HEK293T (cell line): ENCODE measurements around the gene CDC45.
"Not testable (repeated sequence)": the region's sequence is repeated elsewhere in the genome, so short reads cannot be mapped to it uniquely, and the experiment has no call there.

Source experiments
- CTCF ChIA-PET: fragments of 350-600 bp; formaldehyde crosslinking; extraction: SDS; loops from one replicate; lab custom pipeline; 2021; ENCODE audit warnings: antibody characterized with exemption, inconsistent platforms; lab: Yijun Ruan, JAX
- POLR2A ChIA-PET: fragments of 350-600 bp; formaldehyde crosslinking; extraction: SDS; loops from one replicate; lab custom pipeline; 2020; ENCODE audit warnings: antibody characterized with exemption, inconsistent platforms; lab: Yijun Ruan, JAX
- DNase-seq: peaks from one replicate; pipeline ENCODE4 v3.0.0; 2012; ENCODE audit warnings: mixed read lengths; ENCODE audit errors: extremely low spot score
- ARNT ChIP-seq: fragments of 450-650 bp; IDR thresholded peaks from 2 replicates; pipeline ENCODE4 v1.6.1; 2017; ENCODE audit warnings: mild to moderate bottlenecking
- BHLHE40 ChIP-seq: fragments of 450-650 bp; IDR thresholded peaks from 2 replicates; pipeline ENCODE4 v1.6.1; 2016; ENCODE audit warnings: mild to moderate bottlenecking, moderate library complexity, borderline replicate concordance
- CTBP1 ChIP-seq: fragments of 450-650 bp; IDR thresholded peaks from 2 replicates; pipeline ENCODE4 v1.6.1; 2016; ENCODE audit warnings: borderline replicate concordance
- ELF4 ChIP-seq: fragments of 450-650 bp; IDR thresholded peaks from 2 replicates; pipeline ENCODE4 v1.6.1; 2017; ENCODE audit warnings: antibody characterized with exemption
- FOXA1 ChIP-seq: fragments of 450-650 bp; IDR thresholded peaks from 2 replicates; pipeline ENCODE4 v1.6.1; 2016; ENCODE audit warnings: mild to moderate bottlenecking
- FOXK2 ChIP-seq: fragments of 450-650 bp; IDR thresholded peaks from 2 replicates; pipeline ENCODE4 v1.6.1; 2016; ENCODE audit warnings: mild to moderate bottlenecking
- FOXM1 ChIP-seq: fragments of 450-650 bp; IDR thresholded peaks from 2 replicates; pipeline ENCODE4 v1.6.1; 2017; ENCODE audit warnings: mild to moderate bottlenecking, borderline replicate concordance
- HDGF ChIP-seq: fragments of 450-650 bp; IDR thresholded peaks from 2 replicates; pipeline ENCODE4 v1.6.1; 2017; ENCODE audit warnings: antibody characterized with exemption, borderline replicate concordance
- L3MBTL2 ChIP-seq: fragments of 450-650 bp; conservative IDR thresholded peaks from 2 replicates; pipeline ENCODE4 v1.6.1; 2016; ENCODE audit warnings: mild to moderate bottlenecking
- LEF1 ChIP-seq: fragments of 450-650 bp; IDR thresholded peaks from 2 replicates; pipeline ENCODE4 v1.6.1; 2017; ENCODE audit warnings: mild to moderate bottlenecking, borderline replicate concordance
- NFRKB ChIP-seq: fragments of 450-650 bp; IDR thresholded peaks from 2 replicates; pipeline ENCODE4 v1.6.1; 2016; ENCODE audit warnings: mild to moderate bottlenecking, moderate library complexity
- PKNOX1 ChIP-seq: fragments of 450-650 bp; IDR thresholded peaks from 2 replicates; pipeline ENCODE4 v1.6.1; 2016
- SP1 ChIP-seq: fragments of 450-650 bp; IDR thresholded peaks from 2 replicates; pipeline ENCODE4 v1.6.1; 2017
- SUZ12 ChIP-seq: fragments of 450-650 bp; IDR thresholded peaks from 2 replicates; pipeline ENCODE4 v1.6.1; 2016; ENCODE audit warnings: mild to moderate bottlenecking
- TARDBP ChIP-seq: fragments of 450-650 bp; IDR thresholded peaks from 2 replicates; pipeline ENCODE4 v1.6.1; 2016
- ZNF384 ChIP-seq: fragments of 450-650 bp; IDR thresholded peaks from 2 replicates; pipeline ENCODE4 v1.6.1; 2016

CDC45 gene

GRCh38 chr22:19526076-19526701 is 46.5 kb downstream of the CDC45 start:
- CTCF ChIA-PET, result no interaction called here
- POLR2A ChIA-PET, result interaction anchor here (0.6 to 1.1 kb wide), 2 partner anchors 47 to 318 kb away, joined by 3 read pairs; partner anchors contain the start of gene CDC45
- TF ChIP-seq LEF1 (no peak), TARDBP (no peak), ZNF384 (no peak), BHLHE40 (no peak), SP1 (no peak), HDGF (no peak), ARNT (no peak), L3MBTL2 (no peak), PKNOX1 (no peak), FOXK2 (no peak), FOXM1 (no peak), NFRKB (no peak)
- peak; percentile 5 for DNase-seq

GRCh38 chr22:19526702-19527111 is 47.0 kb downstream of the CDC45 start:
- POLR2A ChIA-PET, result interaction anchor here (0.6 to 1.1 kb wide), 2 partner anchors 47 to 319 kb away, joined by 3 read pairs; partner anchors contain the start of gene CDC45
- DNase-seq, result peak; percentile 10
- CTCF ChIA-PET, result no interaction called here
- TF ChIP-seq BHLHE40 (no peak), FOXA1 (no peak), SUZ12 (no peak), NFRKB (no peak), ZNF384 (no peak), SP1 (no peak), FOXM1 (no peak), LEF1 (no peak), HDGF (no peak), L3MBTL2 (no peak), TARDBP (no peak), FOXK2 (no peak), ELF4 (no peak), ARNT (no peak), CTBP1 (no peak), PKNOX1 (no peak)

GRCh38 chr22:19527321-19527721 is 47.6 kb downstream of the CDC45 start:
- POLR2A ChIA-PET, result interaction anchor here (1.1 kb wide), 1 partner anchor 48 kb away, joined by 3 read pairs; the partner anchor contains the start of gene CDC45
- TF ChIP-seq SUZ12 (no peak), ZNF384 (no peak), LEF1 (no peak), FOXM1 (no peak), FOXA1 (no peak), CTBP1 (no peak), ARNT (no peak), TARDBP (no peak), BHLHE40 (no peak)
- no peak for DNase-seq
- CTCF ChIA-PET, result no interaction called here

GRCh38 chr22:19527861-19528417 is 48.2 kb downstream of the CDC45 start:
- DNase-seq, result peak; percentile 9
- TF ChIP-seq BHLHE40 (no peak), SUZ12 (no peak), PKNOX1 (no peak), FOXA1 (no peak), ZNF384 (no peak), ELF4 (no peak), L3MBTL2 (no peak), TARDBP (no peak), FOXM1 (no peak), HDGF (no peak)
- CTCF ChIA-PET, result no interaction called here
- POLR2A ChIA-PET, result no interaction called here

GRCh38 chr22:19529811-19530210 is 50.1 kb downstream of the CDC45 start:
- TF ChIP-seq ZNF384 (no peak), SP1 (no peak), ARNT (no peak), ELF4 (no peak), LEF1 (no peak), PKNOX1 (no peak), BHLHE40 (no peak)
- ChIA-PET CTCF (no interaction called here), POLR2A (interaction anchor here (1.0 kb wide), 1 partner anchor 97 kb away, joined by 3 read pairs; no protein-coding TSS in a partner anchor)
- no peak for DNase-seq

- peak; percentile 9 for DNase-seq
- TF ChIP-seq FOXA1 (no peak), BHLHE40 (no peak), L3MBTL2 (no peak), HDGF (no peak), LEF1 (no peak), SUZ12 (no peak), ELF4 (no peak)
- ChIA-PET POLR2A (no interaction called here), CTCF (no interaction called here)
Observed at GRCh38 chr22:19530751-19531150, 51.0 kb downstream of the CDC45 start.

- POLR2A ChIA-PET, CTCF ChIA-PET, DNase-seq: not testable (repeated sequence)
Observed at GRCh38 chr22:19531327-19531726, 51.6 kb downstream of the CDC45 start.
